ENCODE results near the gene PTPRU.

DNA sequence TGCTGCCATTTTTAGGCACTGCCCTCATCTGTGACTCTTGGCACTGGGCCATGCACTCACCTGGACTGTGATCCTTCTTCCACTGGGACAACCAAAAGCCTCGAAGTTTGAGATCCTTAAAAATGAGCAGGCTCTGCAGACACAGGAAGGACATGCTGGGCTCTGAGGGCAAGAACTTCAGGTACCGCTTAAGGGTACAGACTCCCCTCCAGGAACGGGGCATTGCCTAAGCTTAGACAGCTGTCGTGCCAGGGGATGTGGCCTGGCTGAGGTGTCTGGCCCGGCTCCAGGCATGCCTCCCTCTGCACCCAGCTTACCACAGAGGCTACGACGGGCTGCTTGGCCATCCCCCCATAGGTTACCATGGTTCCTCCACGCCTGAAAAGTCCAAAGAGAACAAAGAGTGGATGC, 40.4 kb upstream of the PTPRU start:
- TF ChIP-seq POLR2A (IDR thresholded peaks at IDR 0.05; ENCODE audit: extremely low read depth, insufficient read length) (no peak), MYC (IDR thresholded peaks at IDR 0.05; ENCODE audit: low read depth, low read length) (no peak)
- TF ChIP-seq, protein P1, sequence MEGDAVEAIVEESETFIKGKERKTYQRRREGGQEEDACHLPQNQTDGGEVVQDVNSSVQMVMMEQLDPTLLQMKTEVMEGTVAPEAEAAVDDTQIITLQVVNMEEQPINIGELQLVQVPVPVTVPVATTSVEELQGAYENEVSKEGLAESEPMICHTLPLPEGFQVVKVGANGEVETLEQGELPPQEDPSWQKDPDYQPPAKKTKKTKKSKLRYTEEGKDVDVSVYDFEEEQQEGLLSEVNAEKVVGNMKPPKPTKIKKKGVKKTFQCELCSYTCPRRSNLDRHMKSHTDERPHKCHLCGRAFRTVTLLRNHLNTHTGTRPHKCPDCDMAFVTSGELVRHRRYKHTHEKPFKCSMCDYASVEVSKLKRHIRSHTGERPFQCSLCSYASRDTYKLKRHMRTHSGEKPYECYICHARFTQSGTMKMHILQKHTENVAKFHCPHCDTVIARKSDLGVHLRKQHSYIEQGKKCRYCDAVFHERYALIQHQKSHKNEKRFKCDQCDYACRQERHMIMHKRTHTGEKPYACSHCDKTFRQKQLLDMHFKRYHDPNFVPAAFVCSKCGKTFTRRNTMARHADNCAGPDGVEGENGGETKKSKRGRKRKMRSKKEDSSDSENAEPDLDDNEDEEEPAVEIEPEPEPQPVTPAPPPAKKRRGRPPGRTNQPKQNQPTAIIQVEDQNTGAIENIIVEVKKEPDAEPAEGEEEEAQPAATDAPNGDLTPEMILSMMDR (IDR thresholded peaks at IDR 0.05; ENCODE audit: low read depth, low read length): no peak
